HepG2 (cell line): ENCODE measurements around the gene HPCAL1. TPM values are rescaled to one million over a fixed set of nuclear protein-coding genes. Genes with fewer than 3 reads are reported as not detected.
A peak's percentile ranks its signal among the peaks of the same experiment; 100 is the strongest.

ENCODE experiments used
- ATRX ChIP-seq: sonication (generic); formaldehyde crosslinking; IDR thresholded peaks from 2 replicates; pipeline ENCODE4 v1.4.0; 2020; ENCODE audit warnings: missing genetic modification reagents, borderline replicate concordance
- CBX5 ChIP-seq: sonication (generic); formaldehyde crosslinking; IDR thresholded peaks from 2 replicates; pipeline ENCODE4 v1.4.0; 2020; ENCODE audit warnings: missing genetic modification reagents, borderline replicate concordance
- FOXP4 ChIP-seq: sonication (generic); formaldehyde crosslinking; IDR thresholded peaks from 2 replicates; pipeline ENCODE4 v1.4.0; 2020; ENCODE audit warnings: missing genetic modification reagents
- KIAA2018 ChIP-seq: sonication (generic); formaldehyde crosslinking; IDR thresholded peaks from 2 replicates; pipeline ENCODE4 v1.5.0; 2020; ENCODE audit warnings: mild to moderate bottlenecking, missing genetic modification reagents, borderline replicate concordance
- LBX2 ChIP-seq: sonication (generic); formaldehyde crosslinking; IDR thresholded peaks from 2 replicates; pipeline ENCODE4 v1.5.0; 2020; ENCODE audit warnings: missing genetic modification reagents, mild to moderate bottlenecking, borderline replicate concordance
- MATR3 ChIP-seq: sonication (generic); formaldehyde crosslinking; IDR thresholded peaks from 2 replicates; pipeline ENCODE4 v1.4.0; 2020; ENCODE audit warnings: missing genetic modification reagents
- MTF1 ChIP-seq: sonication (generic); formaldehyde crosslinking; IDR thresholded peaks from 2 replicates; pipeline ENCODE4 v1.5.0; 2020; ENCODE audit warnings: missing genetic modification reagents
- NFYC ChIP-seq: IDR thresholded peaks from 2 replicates; pipeline ENCODE4 v1.6.1; 2016; ENCODE audit warnings: missing genetic modification reagents, missing compliant biosample characterization
- REXO4 ChIP-seq: sonication (generic); formaldehyde crosslinking; IDR thresholded peaks from 2 replicates; pipeline ENCODE4 v1.8.0; 2022; ENCODE audit warnings: missing genetic modification reagents, mild to moderate bottlenecking, borderline replicate concordance
- SRY ChIP-seq: sonication (generic); formaldehyde crosslinking; IDR thresholded peaks from 2 replicates; pipeline ENCODE4 v1.8.0; 2022; ENCODE audit warnings: mild to moderate bottlenecking, missing genetic modification reagents
- ZNF230 ChIP-seq: sonication (generic); formaldehyde crosslinking; IDR thresholded peaks from 2 replicates; pipeline ENCODE4 v1.4.0; 2020; ENCODE audit warnings: mild to moderate bottlenecking, missing genetic modification reagents
- ZNF234 ChIP-seq: sonication (generic); formaldehyde crosslinking; conservative IDR thresholded peaks from 2 replicates; pipeline ENCODE4 v1.5.1; 2020; ENCODE audit warnings: mild to moderate bottlenecking, missing genetic modification reagents
- ZNF256 ChIP-seq: sonication (generic); formaldehyde crosslinking; conservative IDR thresholded peaks from 2 replicates; pipeline ENCODE4 v1.4.0; 2020; ENCODE audit warnings: missing genetic modification reagents
- ZNF577 ChIP-seq: sonication (generic); formaldehyde crosslinking; IDR thresholded peaks from 2 replicates; pipeline ENCODE4 v1.4.0; 2020; ENCODE audit warnings: mild to moderate bottlenecking, low read depth, missing genetic modification reagents, borderline replicate concordance
- ZNF644 ChIP-seq: IDR thresholded peaks from 2 replicates; pipeline ENCODE4 v1.6.1; 2016; ENCODE audit warnings: low read depth
- ZNF709 ChIP-seq: sonication (generic); formaldehyde crosslinking; IDR thresholded peaks from 2 replicates; pipeline ENCODE4 v1.5.0; 2020; ENCODE audit warnings: mild to moderate bottlenecking, missing genetic modification reagents
- ZNF746 ChIP-seq: sonication (generic); formaldehyde crosslinking; IDR thresholded peaks from 2 replicates; pipeline ENCODE4 v1.8.0; 2022; ENCODE audit warnings: mild to moderate bottlenecking, missing genetic modification reagents
- ZNF841 ChIP-seq: sonication (generic); formaldehyde crosslinking; IDR thresholded peaks from 2 replicates; pipeline ENCODE4 v1.8.1; 2023; ENCODE audit warnings: missing genetic modification reagents, borderline replicate concordance
- ZSCAN30 ChIP-seq: sonication (generic); formaldehyde crosslinking; IDR thresholded peaks from 2 replicates; pipeline ENCODE4 v1.5.0; 2020; ENCODE audit warnings: mild to moderate bottlenecking, missing genetic modification reagents
- polyA plus RNA-seq, 8 experiments: library from polyadenylated mRNA; depleted of rRNA in 3 of 8; stranded (reverse) in 7 of 8; unstranded in 1 of 8; fragments of >200 nt; fragmentation: Illumina TruSeq in 4 of 8; extraction: Trizol in 4 of 8; gene quantifications; 2 replicates each; pipeline versions ENCODE4 v1.2.1 to v1.2.3, GENCODE V29; 2011 to 2016; ENCODE audit warnings: low read depth in 4 of 8, missing spikeins in 1 of 8, mixed read lengths in 1 of 8; ENCODE audit not compliant: insufficient read depth in 1 of 8
- total RNA-seq, 5 experiments: library from RNA; depleted of rRNA; stranded (reverse); fragments of >200 nt; fragmentation: Illumina TruSeq; extraction: Trizol; gene quantifications; 2 replicates each; pipeline ENCODE4 v1.2.3, GENCODE V29; 2016; ENCODE audit warnings: low read depth in 1 of 5

HPCAL1 gene
- total and polyA plus RNA-seq, 2 of the 13 experiments (the other 11 are each of a cell fraction or from before 2014, with no cell fraction given), result 29.5 to 29.9 TPM

- TF ChIP-seq ATRX (CRISPR knock-in tag) (0 out of 2 replicates have a peak, but pooled peaks have one; percentile 86), MTF1 (CRISPR knock-in tag) (peak; percentile 98), CBX5 (CRISPR knock-in tag) (peak; percentile 62; the same call in 1 of the 2 replicates), ZSCAN30 (peak; percentile 95; the same call in 1 of the 2 replicates), ZNF644 (no peak), LBX2 (CRISPR knock-in tag) (peak; percentile 100), ZNF577 (CRISPR knock-in tag) (peak; percentile 93), ZNF230 (peak; percentile 100), KIAA2018 (CRISPR knock-in tag) (peak; percentile 92; the same call in 1 of the 2 replicates), REXO4 (CRISPR knock-in tag) (peak; percentile 97), NFYC (CRISPR knock-in tag) (peak; percentile 67), SRY (CRISPR knock-in tag) (peak; percentile 100), ZNF841 (CRISPR knock-in tag) (peak; percentile 97), ZNF234 (peak; percentile 86; the same call in 1 of the 2 replicates), FOXP4 (peak; percentile 74), ZNF709 (CRISPR knock-in tag) (peak; percentile 100), ZNF256 (CRISPR knock-in tag) (peak; percentile 99), MATR3 (CRISPR knock-in tag) (no peak), ZNF746 (peak; percentile 96)
These were observed 146.1 kb downstream of the HPCAL1 start (continued) for GRCh38 chr2:10448576-10449485.
